ENCODE data around the gene PPP4R3B.

DNA sequence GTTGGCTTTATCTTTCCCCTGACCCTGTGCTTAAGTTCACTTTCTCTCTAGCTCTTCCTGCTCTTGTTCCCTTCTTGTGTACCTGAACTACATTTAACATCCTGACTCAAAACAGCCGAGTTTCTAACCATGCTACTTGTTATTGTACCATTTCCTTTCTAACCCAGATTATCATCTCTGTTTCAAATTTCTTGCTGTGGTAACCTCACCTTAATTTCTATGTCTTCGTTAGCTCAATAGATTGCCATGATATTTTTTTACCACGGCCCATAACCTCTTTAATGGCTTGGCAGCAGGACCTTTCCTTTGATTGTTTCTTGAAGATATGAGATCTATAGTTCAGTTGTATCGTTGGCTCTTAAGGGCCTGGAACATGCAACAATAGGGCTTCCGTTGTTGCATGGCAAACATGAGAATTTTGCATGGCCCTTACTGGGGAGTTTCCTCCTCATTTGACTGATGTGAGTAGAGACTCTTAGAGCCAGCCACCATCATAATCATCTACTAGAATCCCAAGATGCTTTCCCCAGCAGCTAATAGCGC, 86.8 kb downstream of the PPP4R3B start:
- no peak for TF ChIP-seq POLR2A (IDR thresholded peaks at IDR 0.05; ENCODE audit: low read depth)
- TF ChIP-seq, protein P1, sequence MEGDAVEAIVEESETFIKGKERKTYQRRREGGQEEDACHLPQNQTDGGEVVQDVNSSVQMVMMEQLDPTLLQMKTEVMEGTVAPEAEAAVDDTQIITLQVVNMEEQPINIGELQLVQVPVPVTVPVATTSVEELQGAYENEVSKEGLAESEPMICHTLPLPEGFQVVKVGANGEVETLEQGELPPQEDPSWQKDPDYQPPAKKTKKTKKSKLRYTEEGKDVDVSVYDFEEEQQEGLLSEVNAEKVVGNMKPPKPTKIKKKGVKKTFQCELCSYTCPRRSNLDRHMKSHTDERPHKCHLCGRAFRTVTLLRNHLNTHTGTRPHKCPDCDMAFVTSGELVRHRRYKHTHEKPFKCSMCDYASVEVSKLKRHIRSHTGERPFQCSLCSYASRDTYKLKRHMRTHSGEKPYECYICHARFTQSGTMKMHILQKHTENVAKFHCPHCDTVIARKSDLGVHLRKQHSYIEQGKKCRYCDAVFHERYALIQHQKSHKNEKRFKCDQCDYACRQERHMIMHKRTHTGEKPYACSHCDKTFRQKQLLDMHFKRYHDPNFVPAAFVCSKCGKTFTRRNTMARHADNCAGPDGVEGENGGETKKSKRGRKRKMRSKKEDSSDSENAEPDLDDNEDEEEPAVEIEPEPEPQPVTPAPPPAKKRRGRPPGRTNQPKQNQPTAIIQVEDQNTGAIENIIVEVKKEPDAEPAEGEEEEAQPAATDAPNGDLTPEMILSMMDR (IDR thresholded peaks at IDR 0.05) = no peak
